ENCODE measurements around the gene MYL4.
"Not testable (repeated sequence)": the region's sequence is repeated elsewhere in the genome, so short reads cannot be mapped to it uniquely, and the experiment has no call there.

MYL4 gene

DNA sequence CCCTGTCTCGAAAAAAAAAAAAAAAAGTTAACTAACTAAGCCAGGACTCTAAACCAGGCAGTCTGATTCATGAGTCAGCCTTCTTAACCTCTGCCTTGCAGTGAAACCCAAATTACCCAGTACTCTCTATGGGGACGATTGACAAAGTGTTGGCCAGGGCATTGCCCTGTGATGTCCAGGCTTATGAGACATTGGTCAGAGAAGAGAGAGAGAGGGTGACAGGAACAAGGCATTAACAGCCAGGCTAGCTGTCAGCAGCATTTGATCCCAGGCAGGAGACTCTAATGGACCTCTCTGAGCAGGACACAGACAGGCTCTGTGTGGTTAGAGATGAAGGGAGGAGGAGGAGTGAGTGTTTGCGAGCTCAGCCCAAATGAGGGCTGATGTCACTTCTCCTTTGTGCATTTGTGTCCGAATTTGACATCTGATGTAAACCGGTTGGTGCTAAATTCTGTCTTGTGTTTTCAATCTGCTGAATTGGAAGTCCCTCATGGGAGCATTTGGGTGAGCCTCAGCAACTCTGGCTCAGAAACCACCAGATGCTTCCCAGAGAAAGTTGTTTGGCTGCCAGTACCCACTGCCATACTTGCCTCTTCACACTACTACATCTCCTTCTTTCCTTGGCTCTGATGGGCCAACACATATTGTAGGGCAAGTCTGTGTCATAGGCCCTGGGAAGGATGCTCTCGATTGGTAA, 4.3 kb upstream of the MYL4 start:
- peak; percentile 14 for DNase-seq

GRCh38 chr17:47205419-47205963, 3.7 kb upstream of the MYL4 start:
- DNase-seq (peak; percentile 57), ATAC-seq (peak; percentile 58)
- H3K27ac Mint-ChIP-seq = peak overlapping the region; percentile 91
- H3K9me3 Mint-ChIP-seq = no peaks in the 10 kb centered on the region
- H3K27me3 Mint-ChIP-seq = no peaks in the 10 kb centered on the region
- H3K4me3 Mint-ChIP-seq = peak overlapping the region; percentile 71
- H3K36me3 Mint-ChIP-seq (ENCODE audit: low read depth) = no peaks in the 10 kb centered on the region
- peaks cover 47% of the 10 kb centered on the region for H3K4me1 Mint-ChIP-seq

More for the DNA sequence above, 4.3 kb upstream of the MYL4 start:
- Mint-ChIP-seq H3K4me3 (peak overlapping the region; percentile 71), H3K27me3 (no peaks in the 10 kb centered on the region), H3K27ac (peak overlapping the region; percentile 91), H3K4me1 (peaks cover 53% of the 10 kb centered on the region), H3K9me3 (no peaks in the 10 kb centered on the region), H3K36me3 (ENCODE audit: low read depth) (no peaks in the 10 kb centered on the region)
- ATAC-seq = peak; percentile 74

- H3K4me1 Mint-ChIP-seq = peaks cover 42% of the 10 kb centered on the region
- no peak for DNase-seq
- ATAC-seq = no peak
- H3K27me3 Mint-ChIP-seq = no peaks in the 10 kb centered on the region
- H3K4me3 Mint-ChIP-seq = no peak overlapping the region
- H3K9me3 Mint-ChIP-seq = no peaks in the 10 kb centered on the region
- no peak overlapping the region for H3K27ac Mint-ChIP-seq
- no peaks in the 10 kb centered on the region for H3K36me3 Mint-ChIP-seq (ENCODE audit: low read depth)
Observed at GRCh38 chr17:47207143-47208067, 1.7 kb upstream of the MYL4 start.

- H3K27ac Mint-ChIP-seq = no peak overlapping the region
- ATAC-seq (no peak), DNase-seq (no peak)
- no peak overlapping the region for H3K4me3 Mint-ChIP-seq
- no peaks in the 10 kb centered on the region for H3K9me3 Mint-ChIP-seq
- H3K4me1 Mint-ChIP-seq = peaks cover 30% of the 10 kb centered on the region
- no peaks in the 10 kb centered on the region for H3K27me3 Mint-ChIP-seq
- H3K36me3 Mint-ChIP-seq (ENCODE audit: low read depth) = no peaks in the 10 kb centered on the region
Observed at GRCh38 chr17:47209499-47209898, 351 bp downstream of the MYL4 start.

GRCh38 chr17:47210105-47210504, 957 bp downstream of the MYL4 start:
- no peak overlapping the region for H3K27ac Mint-ChIP-seq
- DNase-seq = no peak
- no peaks in the 10 kb centered on the region for H3K9me3 Mint-ChIP-seq
- no peaks in the 10 kb centered on the region for H3K27me3 Mint-ChIP-seq
- peaks cover 24% of the 10 kb centered on the region for H3K4me1 Mint-ChIP-seq
- ATAC-seq = no peak
- no peaks in the 10 kb centered on the region for H3K36me3 Mint-ChIP-seq (ENCODE audit: low read depth)
- no peak overlapping the region for H3K4me3 Mint-ChIP-seq

DNA sequence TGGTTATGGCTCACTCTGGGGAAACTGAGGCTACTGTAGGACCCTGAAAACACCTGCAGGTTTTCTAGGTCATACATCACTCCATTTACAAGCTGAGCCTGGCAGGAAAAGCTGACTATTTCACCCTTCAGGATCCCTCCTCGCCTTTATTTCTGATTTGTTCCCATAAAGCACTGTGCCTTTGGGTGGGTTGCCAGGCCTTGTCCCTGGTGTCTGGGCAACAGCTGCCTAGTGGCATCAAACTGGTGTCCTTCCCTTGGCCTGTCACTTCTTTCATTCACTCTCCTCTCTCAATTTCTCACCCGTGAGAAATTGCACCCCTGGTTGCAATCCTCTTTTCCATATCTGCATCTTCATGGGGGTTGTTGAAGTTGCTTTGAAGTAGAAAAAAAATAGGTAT, 1.6 kb downstream of the MYL4 start:
- ATAC-seq = no peak
- Mint-ChIP-seq H3K4me3 (no peak overlapping the region), H3K4me1 (peaks cover 17% of the 10 kb centered on the region), H3K36me3 (ENCODE audit: low read depth) (no peaks in the 10 kb centered on the region), H3K27ac (no peak overlapping the region), H3K9me3 (no peaks in the 10 kb centered on the region), H3K27me3 (no peaks in the 10 kb centered on the region)
- DNase-seq = no peak

DNA sequence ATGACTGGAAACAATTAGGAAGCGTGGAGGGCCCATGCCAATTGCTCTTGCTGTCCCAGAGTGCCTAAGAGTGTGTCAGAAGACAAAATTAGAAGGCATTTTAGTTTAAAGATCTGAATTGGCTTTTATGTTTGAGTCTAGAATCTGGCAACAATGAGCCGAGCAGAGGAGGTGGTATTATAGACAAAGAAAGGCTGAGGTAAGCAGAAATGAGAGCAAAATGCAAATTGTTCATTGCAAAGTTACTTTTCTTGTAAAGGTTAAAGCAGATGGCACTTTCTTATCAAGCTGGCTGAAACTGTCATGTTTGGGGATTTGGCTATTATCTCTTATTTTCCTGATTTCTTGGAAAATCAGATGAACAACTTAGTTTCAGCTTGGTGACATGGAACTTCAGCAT, 3.3 kb downstream of the MYL4 start:
- ATAC-seq (no peak), DNase-seq (no peak)
- H3K36me3 Mint-ChIP-seq (ENCODE audit: low read depth) = no peaks in the 10 kb centered on the region
- no peak overlapping the region for H3K27ac Mint-ChIP-seq
- H3K9me3 Mint-ChIP-seq = no peaks in the 10 kb centered on the region
- no peaks in the 10 kb centered on the region for H3K27me3 Mint-ChIP-seq
- H3K4me3 Mint-ChIP-seq = no peak overlapping the region
- peaks cover 12% of the 10 kb centered on the region for H3K4me1 Mint-ChIP-seq

DNA sequence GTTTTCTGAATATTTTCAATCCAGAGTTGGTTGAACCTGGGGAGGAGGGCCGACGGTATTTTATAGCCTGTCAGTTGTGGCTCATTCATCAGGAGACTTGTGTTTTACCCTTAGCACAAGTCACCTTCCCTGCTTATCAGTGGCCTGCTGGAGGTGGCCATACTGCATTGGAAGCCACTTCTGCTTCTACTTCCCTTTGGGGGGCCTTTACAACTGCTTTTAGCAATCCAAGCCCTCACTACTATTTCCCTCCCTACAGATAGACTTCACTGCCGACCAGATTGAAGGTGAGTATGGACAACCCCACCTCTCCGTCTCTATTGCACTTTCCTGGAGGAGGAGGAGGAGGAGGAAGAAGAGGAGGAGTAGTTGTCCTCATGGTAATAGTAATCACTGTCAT, 4.4 kb downstream of the MYL4 start:
- peaks cover 14% of the 10 kb centered on the region for H3K4me1 Mint-ChIP-seq
- H3K9me3 Mint-ChIP-seq = no peaks in the 10 kb centered on the region
- DNase-seq (no peak), ATAC-seq (no peak)
- H3K4me3 Mint-ChIP-seq = no peak overlapping the region
- no peaks in the 10 kb centered on the region for H3K27me3 Mint-ChIP-seq
- H3K36me3 Mint-ChIP-seq (ENCODE audit: low read depth) = no peaks in the 10 kb centered on the region
- no peak overlapping the region for H3K27ac Mint-ChIP-seq

GRCh38 chr17:47214931-47215330, 5.8 kb downstream of the MYL4 start:
- Mint-ChIP-seq H3K4me3 (no peak overlapping the region), H3K4me1 (peaks cover 27% of the 10 kb centered on the region), H3K36me3 (ENCODE audit: low read depth) (no peaks in the 10 kb centered on the region), H3K27me3 (no peaks in the 10 kb centered on the region), H3K9me3 (no peaks in the 10 kb centered on the region), H3K27ac (no peak overlapping the region)
- ATAC-seq = no peak
- DNase-seq = no peak

DNA sequence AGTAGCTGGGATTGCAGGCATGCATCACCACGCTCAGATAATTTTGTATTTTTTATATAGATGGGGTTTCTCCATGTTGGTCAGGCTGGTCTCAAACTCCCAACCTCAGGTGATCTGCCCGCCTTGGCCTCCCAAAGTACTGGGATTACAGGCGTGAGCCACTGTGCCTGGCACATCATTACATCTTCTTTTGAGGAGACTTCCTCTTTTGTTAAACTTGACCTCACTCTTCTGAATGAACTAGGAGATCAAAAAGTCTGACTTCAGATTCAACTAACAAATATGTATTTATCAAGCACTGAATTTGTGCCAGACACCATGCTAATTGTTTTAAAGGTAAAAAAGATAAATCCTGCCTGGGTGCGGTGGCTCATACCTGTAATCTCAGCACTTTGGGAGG, 7.7 kb downstream of the MYL4 start:
- H3K9me3 Mint-ChIP-seq; H3K36me3 Mint-ChIP-seq (ENCODE audit: low read depth); ATAC-seq; H3K4me3 Mint-ChIP-seq; H3K27ac Mint-ChIP-seq; H3K27me3 Mint-ChIP-seq; DNase-seq: not testable (repeated sequence)
- H3K4me1 Mint-ChIP-seq = peaks cover 42% of the 10 kb centered on the region

GRCh38 chr17:47217279-47217678, 8.1 kb downstream of the MYL4 start:
- H3K36me3 Mint-ChIP-seq (ENCODE audit: low read depth); H3K27me3 Mint-ChIP-seq; H3K4me3 Mint-ChIP-seq; DNase-seq; H3K27ac Mint-ChIP-seq; H3K9me3 Mint-ChIP-seq; ATAC-seq: not testable (repeated sequence)
- H3K4me1 Mint-ChIP-seq = peaks cover 42% of the 10 kb centered on the region

GRCh38 chr17:47218896-47219430, 9.8 kb downstream of the MYL4 start:
- no peaks in the 10 kb centered on the region for H3K36me3 Mint-ChIP-seq (ENCODE audit: low read depth)
- DNase-seq (no peak), ATAC-seq (no peak)
- H3K4me1 Mint-ChIP-seq = peaks cover 42% of the 10 kb centered on the region
- H3K4me3 Mint-ChIP-seq = peak overlapping the region; percentile 14
- peaks cover 6% of the 10 kb centered on the region for H3K9me3 Mint-ChIP-seq
- no peaks in the 10 kb centered on the region for H3K27me3 Mint-ChIP-seq
- H3K27ac Mint-ChIP-seq = no peak overlapping the region

GRCh38 chr17:47219621-47220475, 10.7 kb downstream of the MYL4 start:
- Mint-ChIP-seq H3K36me3 (ENCODE audit: low read depth) (no peaks in the 10 kb centered on the region), H3K27me3 (no peaks in the 10 kb centered on the region), H3K9me3 (peaks cover 8% of the 10 kb centered on the region), H3K27ac (no peak overlapping the region), H3K4me1 (peaks cover 42% of the 10 kb centered on the region), H3K4me3 (no peak overlapping the region)
- ATAC-seq (no peak), DNase-seq (no peak)

DNA sequence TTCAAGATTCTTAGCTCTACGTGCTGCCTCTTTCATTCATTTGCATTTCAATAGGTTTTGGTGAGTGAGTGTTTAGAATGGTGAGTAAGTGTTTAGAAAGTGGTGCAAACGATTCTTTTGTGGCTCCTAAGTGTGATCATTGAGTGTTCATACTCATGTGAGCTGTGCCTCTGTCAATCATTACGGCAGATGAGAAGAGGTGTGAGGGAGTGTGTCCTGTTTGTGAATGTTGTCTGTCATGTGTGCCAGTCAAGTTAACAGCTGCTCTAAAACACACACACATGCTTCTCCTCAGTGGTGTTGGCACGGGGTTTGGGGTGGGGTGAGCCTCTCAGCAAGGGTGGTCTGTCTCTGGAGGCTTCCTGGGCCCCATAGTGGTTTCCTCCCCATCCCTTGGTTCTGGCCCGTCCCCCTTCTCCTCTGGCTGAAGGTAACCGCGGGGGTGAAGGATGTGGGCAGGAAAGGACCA, 11.4 kb downstream of the MYL4 start:
- Mint-ChIP-seq H3K4me1 (peaks cover 42% of the 10 kb centered on the region), H3K36me3 (ENCODE audit: low read depth) (no peaks in the 10 kb centered on the region), H3K27ac (no peak overlapping the region), H3K9me3 (peaks cover 8% of the 10 kb centered on the region), H3K27me3 (no peaks in the 10 kb centered on the region), H3K4me3 (no peak overlapping the region)
- no peak for DNase-seq
- ATAC-seq = peak; percentile 87

Measured in activated naive CD8-positive, alpha-beta T cell treated with anti-CD3 and anti-CD28 coated beads, Interleukin-2, amount 50 U/mL, for 24 hours (primary cell).